IMR-90 (cell line): ENCODE results near the gene CEP85. TPM values are rescaled to one million over a fixed set of nuclear protein-coding genes. Genes with fewer than 3 reads are reported as not detected.

Experiments
- ATAC-seq: fragments of 200-7000 bp; cut with Tn5 transposase; 2 replicates; pipeline ENCODE4 v1.9.1; 2020; ENCODE audit warnings: low read depth, mild to moderate bottlenecking, moderate library complexity
- BruUV-seq: library from RNA; stranded (reverse); fragments of 400-500 nt; replicated peaks from 2 replicates; lab custom pipeline; 2021; lab: Mats Ljungman, UMichigan
- CTCF ChIA-PET: fragments of 300-600 bp; formaldehyde crosslinking; extraction: SDS; loops from one replicate; lab custom pipeline; 2021; ENCODE audit warnings: antibody characterized with exemption; lab: Yijun Ruan, JAX
- POLR2A ChIA-PET: fragments of 300-600 bp; sonication (Branson Sonifier 250); formaldehyde crosslinking; loops from one replicate; lab custom pipeline; 2022; ENCODE audit warnings: antibody characterized with exemption; ENCODE audit not compliant: unreplicated experiment; lab: Charles Lee
- DNase-seq: peaks from one replicate; pipeline ENCODE4 v3.0.0; 2013
- H2AFZ ChIP-seq: replicated peaks from 2 replicates; pipeline ENCODE3; 2013; ENCODE audit warnings: low read length, mild to moderate bottlenecking; ENCODE audit not compliant: poor library complexity
- H2AK5ac ChIP-seq: 2 replicates; pipeline ENCODE4 v1.6.1; 2013; ENCODE audit warnings: low read depth, low read length, inconsistent platforms
- H2AK9ac ChIP-seq: replicated peaks from 2 replicates; pipeline ENCODE3; 2013; ENCODE audit warnings: mild to moderate bottlenecking, low read depth, low read length, moderate library complexity; ENCODE audit not compliant: poor library complexity
- H2BK120ac ChIP-seq: 2 replicates; pipeline ENCODE4 v1.6.1; 2013; ENCODE audit warnings: low read depth, low read length, inconsistent platforms
- H2BK15ac ChIP-seq: 3 replicates; pipeline ENCODE4 v1.6.1; 2013; ENCODE audit warnings: low read depth, low read length, inconsistent platforms
- H2BK20ac ChIP-seq: 2 replicates; pipeline ENCODE4 v1.6.1; 2013; ENCODE audit warnings: low read depth, mild to moderate bottlenecking, inconsistent platforms, low read length, moderate library complexity
- H2BK5ac ChIP-seq: 2 replicates; pipeline ENCODE4 v1.6.1; 2013; ENCODE audit warnings: mild to moderate bottlenecking, low read depth, low read length, inconsistent platforms; ENCODE audit not compliant: poor library complexity, severe bottlenecking
- H3K14ac ChIP-seq: replicated peaks from 2 replicates; pipeline ENCODE4 v1.6.1; 2013; ENCODE audit warnings: low read depth, low read length, inconsistent platforms
- H3K18ac ChIP-seq: 2 replicates; pipeline ENCODE4 v1.6.1; 2013; ENCODE audit warnings: low read depth, low read length, control low read depth
- H3K23ac ChIP-seq: 2 replicates; pipeline ENCODE4 v1.6.1; 2013; ENCODE audit warnings: low read depth, low read length, inconsistent platforms
- H3K27ac ChIP-seq: 2 replicates; pipeline ENCODE4 v1.5.1; 2013; ENCODE audit warnings: mild to moderate bottlenecking, control low read depth, low read length; ENCODE audit not compliant: insufficient read depth
- H3K27me3 ChIP-seq: 2 replicates; pipeline ENCODE4 v1.6.1; 2013; ENCODE audit warnings: low read length; ENCODE audit not compliant: control insufficient read depth, insufficient read depth
- H3K36me3 ChIP-seq: 2 replicates; pipeline ENCODE4 v1.6.1; 2013; ENCODE audit warnings: low read length, mixed read lengths; ENCODE audit not compliant: control insufficient read depth, insufficient read depth
- H3K4ac ChIP-seq: 2 replicates; pipeline ENCODE4 v1.6.1; 2013; ENCODE audit warnings: low read depth, low read length, inconsistent platforms
- H3K4me1 ChIP-seq: 2 replicates; pipeline ENCODE4 v1.6.1; 2013; ENCODE audit warnings: low read length, mixed read lengths; ENCODE audit not compliant: control insufficient read depth, insufficient read depth
- H3K4me2 ChIP-seq: 2 replicates; pipeline ENCODE4 v1.6.1; 2013; ENCODE audit warnings: low read depth, mild to moderate bottlenecking, control low read depth, low read length, moderate library complexity
- H3K4me3 ChIP-seq: 2 replicates; pipeline ENCODE4 v1.5.1; 2013; ENCODE audit warnings: low read depth, mild to moderate bottlenecking, control low read depth, low read length, moderate library complexity; ENCODE audit not compliant: insufficient read depth
- H3K56ac ChIP-seq: 2 replicates; pipeline ENCODE4 v1.6.1; 2013; ENCODE audit warnings: low read length, inconsistent platforms; ENCODE audit not compliant: insufficient read depth; ENCODE audit errors: extremely low read depth
- H3K79me1 ChIP-seq, 2 experiments: 2 replicates each; pipeline ENCODE4 v1.6.1; 2013; ENCODE audit warnings: low read length in 2 of 2, inconsistent platforms in 1 of 2, low read depth in 1 of 2
- H3K9ac ChIP-seq: 2 replicates; pipeline ENCODE4 v1.6.1; 2013; ENCODE audit warnings: low read depth, low read length, control low read depth
- H3K9me1 ChIP-seq: 2 replicates; pipeline ENCODE4 v1.6.1; 2013; ENCODE audit warnings: low read length, inconsistent platforms; ENCODE audit not compliant: insufficient read depth
- H3K9me3 ChIP-seq: 2 replicates; pipeline ENCODE4 v1.6.1; 2013; ENCODE audit warnings: low read length; ENCODE audit not compliant: control insufficient read depth, insufficient read depth
- H4K20me1 ChIP-seq: 2 replicates; pipeline ENCODE4 v1.6.1; 2013; ENCODE audit warnings: low read length, inconsistent platforms; ENCODE audit not compliant: insufficient read depth
- H4K5ac ChIP-seq: 2 replicates; pipeline ENCODE4 v1.6.1; 2013; ENCODE audit warnings: mild to moderate bottlenecking, low read depth, low read length, control low read depth
- H4K8ac ChIP-seq, 2 experiments: 2 replicates each; pipeline ENCODE4 v1.6.1; 2013; ENCODE audit warnings: low read depth in 2 of 2, low read length in 2 of 2, control low read depth in 1 of 2, inconsistent platforms in 1 of 2
- H4K91ac ChIP-seq: 2 replicates; pipeline ENCODE4 v1.6.1; 2013; ENCODE audit warnings: low read depth, low read length, inconsistent platforms; ENCODE audit not compliant: insufficient read depth
- CEBPB ChIP-seq: IDR thresholded peaks from 2 replicates; pipeline ENCODE4 v1.6.1; 2012; ENCODE audit warnings: low read depth, low read length, improper control_type of control experiment
- CTCF ChIP-seq: conservative IDR thresholded peaks from 2 replicates; pipeline ENCODE4 v1.5.1; 2012; ENCODE audit warnings: mild to moderate bottlenecking, low read depth, low read length, improper control_type of control experiment
- ELK1 ChIP-seq: fragments of 150-350 bp; IDR thresholded peaks from 2 replicates; pipeline ENCODE4 v1.6.1; 2016; ENCODE audit warnings: low read depth, mild to moderate bottlenecking, low read length, moderate library complexity, borderline replicate concordance
- MAFK ChIP-seq: IDR thresholded peaks from 2 replicates; pipeline ENCODE4 v1.6.1; 2012; ENCODE audit warnings: low read depth, low read length, improper control_type of control experiment
- MAZ ChIP-seq: IDR thresholded peaks from 2 replicates; pipeline ENCODE4 v1.6.1; 2012; ENCODE audit warnings: low read depth, mild to moderate bottlenecking, low read length, improper control_type of control experiment, moderate library complexity, borderline replicate concordance
- NFE2L2 ChIP-seq: fragments of 150-350 bp; IDR thresholded peaks from 2 replicates; pipeline ENCODE4 v1.6.1; 2016; ENCODE audit warnings: low read depth, mild to moderate bottlenecking, low read length
- POLR2A ChIP-seq: IDR thresholded peaks from 2 replicates; pipeline ENCODE4 v1.6.1; 2012; ENCODE audit warnings: mild to moderate bottlenecking, low read depth, low read length
- RAD21 ChIP-seq: IDR thresholded peaks from 2 replicates; pipeline ENCODE4 v1.6.1; 2012; ENCODE audit warnings: low read length, improper control_type of control experiment
- WGBS, 2 experiments: methylation state at CpG; one replicate each; pipeline versions ENCODE4 v1.1.5 to v1.1.7; 2013; ENCODE audit warnings: missing lambda C conversion rate in 2 of 2; ENCODE audit not compliant: insufficient read length in 1 of 2; ENCODE audit errors: extremely low coverage in 2 of 2; 5-methylcytosine and 5-hydroxymethylcytosine counted together
- dilution Hi-C: fragments of 300-500 bp; cut with HindIII; formaldehyde crosslinking; loops from one replicate; pipeline ENCODE4 v1.14.3; 2018; ENCODE audit warnings: low sequenced_read_pairs; ENCODE audit not compliant: unreplicated experiment
- in situ Hi-C: fragments of 300-500 bp; cut with MboI; formaldehyde crosslinking; loops from 3 replicates; pipeline ENCODE4 v1.14.3; 2019; ENCODE audit warnings: low sequenced_read_pairs, inconsistent platforms, mixed read lengths
- intact Hi-C: fragments of 100-400 bp; cut with micrococcal nuclease; formaldehyde crosslinking; loops from 2 replicates; pipeline ENCODE4 v1.10.0; 2022
- polyA plus RNA-seq, 3 experiments: library from polyadenylated mRNA; depleted of rRNA; stranded (reverse); fragments of >200 nt; gene quantifications; 2 replicates each; pipeline ENCODE4 v1.2.3, GENCODE V29; 2012; ENCODE audit warnings: low replicate concordance in 1 of 3
- total RNA-seq: library from RNA; depleted of rRNA; stranded (reverse); fragments of >200 nt; gene quantifications from 2 replicates; pipeline ENCODE4 v1.2.3, GENCODE V29; 2012

CEP85 gene
- total and polyA plus RNA-seq, 2 of the 4 experiments (the other 2 are of a cell fraction) = 11.5 to 11.8 TPM

GRCh38 chr1:26263212-26263611, 29.2 kb downstream of the CEP85 start:
- Histone ChIP-seq H3K4ac (no peak overlapping the region), H2AFZ (no peak overlapping the region), H3K27ac (no peak overlapping the region), H3K36me3 (peaks cover 11% of the 10 kb centered on the region), H3K23ac (no peak overlapping the region), H2BK15ac (no peak overlapping the region), H2BK5ac (no peak overlapping the region), H3K4me2 (no peak overlapping the region), H3K9ac (no peak overlapping the region), H3K9me3 (no peaks in the 10 kb centered on the region), H3K4me3 (no peak overlapping the region), H3K18ac (no peak overlapping the region), H4K91ac (no peak overlapping the region), H4K5ac (no peak overlapping the region), H4K20me1 (no peaks in the 10 kb centered on the region), H3K14ac (no peak overlapping the region), H2BK120ac (no peak overlapping the region), H3K56ac (no peak overlapping the region), H2AK9ac (no peak overlapping the region), H3K27me3 (no peaks in the 10 kb centered on the region), H3K9me1 (no peaks in the 10 kb centered on the region), H3K4me1 (no peaks in the 10 kb centered on the region), H3K79me1 (peaks cover 3 to 6% of the 10 kb centered on the region in 2 experiments; a peak in 1 of 4 replicates), H4K8ac (no peak overlapping the region), H2BK20ac (no peak overlapping the region), H2AK5ac (no peak overlapping the region)
- CTCF ChIA-PET = interaction anchor here (1.8 kb wide), 1 partner anchor 12 kb away, joined by 6 read pairs; no protein-coding TSS in a partner anchor
- intact Hi-C loops = no loop called here
- dilution Hi-C loops = no loop called here
- in situ Hi-C loops = no loop called here
- no peak for DNase-seq
- no peak for TF ChIP-seq MAZ
- no peak for TF ChIP-seq MAFK
- TF ChIP-seq RAD21 = no peak
- no peak for TF ChIP-seq POLR2A
- TF ChIP-seq CEBPB = no peak
- TF ChIP-seq CTCF = no peak
- no peak for TF ChIP-seq ELK1
- TF ChIP-seq NFE2L2 = no peak
- ATAC-seq = no peak
- POLR2A ChIA-PET = no interaction called here
- no TSS peak for BruUV-seq
- 86% methylated on average over 1 of the region's 5 CpGs; no CpG with 5 or more reads in 1 of the 2 experiments for WGBS, 2 experiments
